Endothelial cell of umbilical vein (primary cell): ENCODE results near the gene OVOL2. TPM values are rescaled to one million over a fixed set of nuclear protein-coding genes. Genes with fewer than 3 reads are reported as not detected.

Source experiments
- BruUV-seq: library from RNA; stranded (reverse); fragments of 400-500 nt; replicated peaks from 2 replicates; lab custom pipeline; 2021; lab: Mats Ljungman, UMichigan
- CTCF ChIA-PET: fragments of 300-600, 350-600 bp; sonication (Branson Sonifier 250); formaldehyde crosslinking; loops from one replicate; lab custom pipeline; 2021; ENCODE audit warnings: antibody characterized with exemption, inconsistent platforms; lab: Charles Lee
- POLR2A ChIA-PET: fragments of 300-600, 350-600 bp; sonication (Branson Sonifier 250); formaldehyde crosslinking; loops from one replicate; lab custom pipeline; 2021; ENCODE audit warnings: antibody characterized with exemption, inconsistent platforms; lab: Charles Lee
- DNase-seq: peaks from one replicate; pipeline ENCODE4 v3.0.0-alpha.2; 2011; ENCODE audit warnings: low read depth, low spot score
- FAIRE-seq: peaks from 2 replicates; lab custom pipeline; 2011; peaks lifted over from hg19 to GRCh38; lab: Jason Lieb, UNC
- H2AFZ ChIP-seq: 2 replicates; pipeline ENCODE4 v1.6.0; 2012; ENCODE audit warnings: low read depth, low read length, control low read depth, inconsistent platforms
- H3K27ac ChIP-seq: 2 replicates; pipeline ENCODE4 v1.5.1; 2011; ENCODE audit warnings: low read depth, mild to moderate bottlenecking, control low read depth, low read length, moderate library complexity; ENCODE audit not compliant: insufficient read depth
- H3K27me3 ChIP-seq, 2 experiments: 2 replicates each; pipeline versions ENCODE4 v1.6.0 to v1.6.1; 2011; ENCODE audit warnings: low read length in 2 of 2, mixed read lengths in 1 of 2; ENCODE audit not compliant: control insufficient read depth in 2 of 2, insufficient read depth in 2 of 2
- H3K36me3 ChIP-seq, 2 experiments: 2 replicates in 1 of 2; 3 replicates in 1 of 2; pipeline ENCODE4 v1.5.1; 2011; ENCODE audit warnings: low read length in 2 of 2, mild to moderate bottlenecking in 1 of 2, moderate library complexity in 1 of 2; ENCODE audit not compliant: control insufficient read depth in 2 of 2, insufficient read depth in 2 of 2; ENCODE audit errors: extremely low read depth in 1 of 2
- H3K4me1 ChIP-seq: 3 replicates; pipeline ENCODE4 v1.5.1; 2011; ENCODE audit warnings: mild to moderate bottlenecking, low read length; ENCODE audit not compliant: control insufficient read depth, insufficient read depth; ENCODE audit errors: extremely low read depth
- H3K4me2 ChIP-seq: 2 replicates; pipeline ENCODE4 v1.6.1; 2011; ENCODE audit warnings: low read length, control low read depth, mixed read lengths; ENCODE audit not compliant: insufficient read depth
- H3K4me3 ChIP-seq, 3 experiments: fragments of 200-600 bp in 1 of 3; sonication (generic), shearing (Covaris generic) in 1 of 3; replicated peaks in 1 of 3; 2 replicates each; pipeline ENCODE4 v1.5.1; 2011 to 2016; ENCODE audit warnings: control low read depth in 3 of 3, low read length in 3 of 3, mild to moderate bottlenecking in 2 of 3, inconsistent platforms in 1 of 3, low read depth in 1 of 3, moderate library complexity in 1 of 3; ENCODE audit not compliant: insufficient read depth in 1 of 3
- H3K79me2 ChIP-seq: 2 replicates; pipeline ENCODE4 v1.6.0; 2012; ENCODE audit warnings: low read length, inconsistent platforms; ENCODE audit not compliant: control insufficient read depth, insufficient read depth
- H3K9ac ChIP-seq: replicated peaks from 2 replicates; pipeline ENCODE3; 2011; ENCODE audit warnings: low read length, control low read depth; ENCODE audit not compliant: insufficient read depth; ENCODE audit errors: extremely low read depth
- H3K9me1 ChIP-seq: replicated peaks from 3 replicates; pipeline ENCODE4 v1.6.0; 2011; ENCODE audit warnings: mild to moderate bottlenecking, low read length; ENCODE audit not compliant: control insufficient read depth, insufficient read depth; ENCODE audit errors: extremely low read depth
- H3K9me3 ChIP-seq: replicated peaks from 2 replicates; pipeline ENCODE4 v1.5.1; 2012; ENCODE audit warnings: low read length, inconsistent platforms; ENCODE audit not compliant: control insufficient read depth, insufficient read depth
- H4K20me1 ChIP-seq: replicated peaks from 2 replicates; pipeline ENCODE3; 2011; ENCODE audit warnings: mild to moderate bottlenecking, low read length; ENCODE audit not compliant: control insufficient read depth, insufficient read depth; ENCODE audit errors: extremely low read depth
- CTCF ChIP-seq, 2 donors: IDR thresholded peaks; 1 replicate in 1 of 2; 2 replicates in 1 of 2; pipeline ENCODE4 v1.5.1; 2011; ENCODE audit warnings: low read length in 2 of 2, mild to moderate bottlenecking in 2 of 2, moderate library complexity in 2 of 2, control low read depth in 1 of 2, inconsistent platforms in 1 of 2, low read depth in 1 of 2; ENCODE audit not compliant: insufficient read depth in 1 of 2; ENCODE audit errors: extremely low read depth in 1 of 2
- EZH2 ChIP-seq: IDR thresholded peaks from 2 replicates; pipeline ENCODE4 v1.6.1; 2012; ENCODE audit warnings: borderline replicate concordance, low read depth, mild to moderate bottlenecking, moderate library complexity, low read length, inconsistent platforms; ENCODE audit not compliant: severe bottlenecking
- FOS ChIP-seq: IDR thresholded peaks from 2 replicates; pipeline ENCODE4 v1.6.1; 2011; ENCODE audit warnings: mild to moderate bottlenecking, low read length, moderate library complexity, borderline replicate concordance; ENCODE audit not compliant: insufficient read depth
- GATA2 ChIP-seq: IDR thresholded peaks from 2 replicates; pipeline ENCODE4 v1.7.0; 2011; ENCODE audit warnings: low read depth, mild to moderate bottlenecking, moderate library complexity, mixed read lengths, low read length; ENCODE audit not compliant: insufficient read length, insufficient read depth
- JUN ChIP-seq: IDR thresholded peaks from 2 replicates; pipeline ENCODE4 v1.6.1; 2011; ENCODE audit warnings: borderline replicate concordance, low read depth; ENCODE audit not compliant: insufficient read length, insufficient read depth
- MYC ChIP-seq: IDR thresholded peaks from one replicate; pipeline ENCODE4 v1.6.1; 2011; ENCODE audit warnings: mild to moderate bottlenecking, low read depth, low read length
- POLR2A ChIP-seq: IDR thresholded peaks from 2 replicates; pipeline ENCODE4 v1.6.1; 2012; ENCODE audit warnings: low read depth, mild to moderate bottlenecking, control low read depth, low read length
- POLR2AphosphoS5 ChIP-seq: IDR thresholded peaks from 2 replicates; pipeline ENCODE4 v1.6.1; 2012; ENCODE audit warnings: low read depth, mild to moderate bottlenecking, control low read depth, low read length, moderate library complexity; ENCODE audit not compliant: insufficient read depth
- dilution Hi-C: fragments of 300-500 bp; cut with MboI; formaldehyde crosslinking; loops from one replicate; pipeline ENCODE4 v1.15.0; 2019; ENCODE audit warnings: low sequenced_read_pairs; ENCODE audit not compliant: extremely low pct_ligation_motif_present
- intact Hi-C: fragments of 100-400 bp; cut with micrococcal nuclease; formaldehyde crosslinking; loops from one replicate; pipeline ENCODE4 v1.10.0; 2022
- polyA plus RNA-seq, 4 experiments: library from polyadenylated mRNA; depleted of rRNA in 3 of 4; stranded (reverse) in 3 of 4; unstranded in 1 of 4; fragments of >200 nt; gene quantifications; 2 replicates each; pipeline versions ENCODE4 v1.2.1 to v1.2.3, GENCODE V29; 2011 to 2012; ENCODE audit warnings: missing spikeins in 1 of 4
- total RNA-seq: library from RNA; stranded (reverse); gene quantifications from 2 replicates; pipeline ENCODE4 v1.2.3, GENCODE V29; 2021
- TF ChIP-seq, protein P1 (sequence below): IDR thresholded peaks from 2 replicates; pipeline ENCODE4 v1.6.1; 2011; ENCODE audit not compliant: insufficient read depth, insufficient read length

The OVOL2 gene
- total and polyA plus RNA-seq, 2 donors (not counting 3 experiments of a cell fraction or from before 2014, with no cell fraction given) = not detected

- Histone ChIP-seq H3K27ac (no peak overlapping the region), H3K9me3 (no peaks in the 10 kb centered on the region), H3K9ac (no peak overlapping the region), H3K4me3 (no peak overlapping the region), H3K36me3 (no peaks in the 10 kb centered on the region), H4K20me1 (no peaks in the 10 kb centered on the region), H3K4me1 (no peaks in the 10 kb centered on the region), H3K27me3 (no peaks in the 10 kb centered on the region), H2AFZ (no peak overlapping the region), H3K4me2 (no peak overlapping the region), H3K9me1 (no peaks in the 10 kb centered on the region), H3K79me2 (no peaks in the 10 kb centered on the region)
- TF ChIP-seq FOS (no peak), MYC (no peak), EZH2 (no peak), GATA2 (no peak), CTCF (IDR thresholded peaks at IDR 0.05; ENCODE audit: extremely low read depth in 1 of 2, insufficient read depth in 1 of 2, low read depth in 1 of 2, low read length in 2 of 2) (no peak), POLR2AphosphoS5 (no peak), JUN (no peak), POLR2A (no peak)
- TF ChIP-seq, protein P1, sequence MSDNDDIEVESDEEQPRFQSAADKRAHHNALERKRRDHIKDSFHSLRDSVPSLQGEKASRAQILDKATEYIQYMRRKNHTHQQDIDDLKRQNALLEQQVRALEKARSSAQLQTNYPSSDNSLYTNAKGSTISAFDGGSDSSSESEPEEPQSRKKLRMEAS = no peak
- DNase-seq (no peak), FAIRE-seq (no peak)
- POLR2A ChIA-PET = no interaction called here
- CTCF ChIA-PET = no interaction called here
- BruUV-seq = no TSS peak
- intact Hi-C loops (no loop called here), dilution Hi-C loops (no loop called here)
Observed at GRCh38 chr20:18007534-18008292, 50.0 kb downstream of the OVOL2 start.
